K562 (cell line): ENCODE data around the gene GRAMD2A. TPM values are rescaled to one million over a fixed set of nuclear protein-coding genes. Genes with fewer than 3 reads are reported as not detected.

Experiments
- ATAC-seq: fragments of 200-7000 bp; cut with Tn5 transposase; 3 replicates; pipeline ENCODE4 v1.9.1; 2020; ENCODE audit warnings: moderate library complexity
- BruUV-seq: library from RNA; stranded (reverse); fragments of 400-500 nt; replicated peaks from 2 replicates; lab custom pipeline; 2021; lab: Mats Ljungman, UMichigan
- CTCF ChIA-PET: fragments of 300-600 bp; formaldehyde crosslinking; extraction: SDS; loops from one replicate; lab custom pipeline; 2021; ENCODE audit warnings: low intra/inter-chr PET ratio; lab: Yijun Ruan, JAX
- POLR2A ChIA-PET: fragments of 300-600, 350-650 bp; sonication (Branson Sonifier 250); formaldehyde crosslinking; extraction: SDS; loops from one replicate; lab custom pipeline; 2021; ENCODE audit warnings: antibody characterized with exemption, inconsistent platforms; lab: Yijun Ruan, JAX
- DNase-seq, 4 experiments: peaks; one replicate each; pipeline versions ENCODE4 v3.0.0 to v3.0.0-alpha.2; 2011 to 2018; ENCODE audit warnings: low spot score in 3 of 4, mixed read lengths in 3 of 4; ENCODE audit errors: extremely low read depth in 1 of 4
- FAIRE-seq: peaks from 2 replicates; lab custom pipeline; 2011; peaks lifted over from hg19 to GRCh38; lab: Jason Lieb, UNC
- H2AFZ ChIP-seq: 2 replicates; pipeline ENCODE4 v1.6.0; 2011; ENCODE audit warnings: low read depth, low read length, control low read depth, inconsistent platforms
- H3K27ac ChIP-seq: fragments of 200-600 bp; 3 replicates; pipeline ENCODE4 v1.8.0; 2011; ENCODE audit warnings: low read depth, mild to moderate bottlenecking, control low read depth, inconsistent platforms, low read length, moderate library complexity, mixed read lengths; ENCODE audit errors: extremely low read depth
- H3K27me3 ChIP-seq, 2 experiments: fragments of 300-600 bp in 1 of 2; 2 replicates in 1 of 2; 3 replicates in 1 of 2; pipeline versions ENCODE4 v1.6.0 to v1.8.0; 2011; ENCODE audit warnings: inconsistent platforms in 2 of 2, low read length in 2 of 2, mild to moderate bottlenecking in 1 of 2, mixed read lengths in 1 of 2, moderate library complexity in 1 of 2; ENCODE audit not compliant: control insufficient read depth in 2 of 2, insufficient read depth in 2 of 2
- H3K36me3 ChIP-seq: fragments of 300-600 bp; 3 replicates; pipeline ENCODE4 v1.8.0; 2011; ENCODE audit warnings: mild to moderate bottlenecking, low read length, inconsistent platforms; ENCODE audit not compliant: control insufficient read depth, insufficient read depth
- H3K4me1 ChIP-seq, 2 experiments: fragments of 200-600 bp in 1 of 2; replicated peaks in 1 of 2; 2 replicates in 1 of 2; 3 replicates in 1 of 2; pipeline versions ENCODE4 v1.5.1 to v1.8.0; 2011; ENCODE audit warnings: inconsistent platforms in 2 of 2, low read length in 2 of 2, mild to moderate bottlenecking in 1 of 2, mixed read lengths in 1 of 2, moderate library complexity in 1 of 2; ENCODE audit not compliant: control insufficient read depth in 2 of 2, insufficient read depth in 2 of 2
- H3K4me2 ChIP-seq: 2 replicates; pipeline ENCODE4 v1.6.1; 2011; ENCODE audit warnings: low read length, control low read depth, inconsistent platforms, mixed read lengths; ENCODE audit not compliant: insufficient read depth
- H3K4me3 ChIP-seq: fragments of 200-600 bp; sonication (generic), shearing (Covaris generic); 2 replicates; pipeline ENCODE4 v1.5.1; 2016; ENCODE audit warnings: control low read depth, inconsistent platforms
- H3K79me2 ChIP-seq: fragments of 200-600 bp; 3 replicates; pipeline ENCODE4 v1.8.0; 2011; ENCODE audit warnings: low read length, inconsistent platforms; ENCODE audit not compliant: control insufficient read depth, insufficient read depth
- H3K9ac ChIP-seq, 2 experiments: 2 replicates each; pipeline versions ENCODE4 v1.6.0 to v1.6.1; 2011; ENCODE audit warnings: low read depth in 2 of 2, low read length in 2 of 2, control low read depth in 1 of 2, inconsistent platforms in 1 of 2, mild to moderate bottlenecking in 1 of 2, mixed read lengths in 1 of 2; ENCODE audit not compliant: insufficient read depth in 1 of 2
- H3K9me1 ChIP-seq: one replicate; pipeline ENCODE4 v1.6.0; 2011; ENCODE audit warnings: inconsistent platforms, mild to moderate bottlenecking, low read length, moderate library complexity; ENCODE audit not compliant: control insufficient read depth, insufficient read depth
- H3K9me3 ChIP-seq: replicated peaks from 2 replicates; pipeline ENCODE4 v1.5.1; 2011; ENCODE audit warnings: low read depth, low read length, inconsistent platforms; ENCODE audit not compliant: control insufficient read depth, insufficient read depth
- H4K20me1 ChIP-seq: replicated peaks from 2 replicates; pipeline ENCODE4 v1.6.1; 2011; ENCODE audit warnings: low read length, inconsistent platforms, mixed read lengths; ENCODE audit not compliant: control insufficient read depth, insufficient read depth
- E2F6 ChIP-seq, 2 experiments: IDR thresholded peaks; 2 replicates each; pipeline ENCODE4 v1.6.1; 2011; ENCODE audit warnings: borderline replicate concordance in 1 of 2, control low read depth in 1 of 2, low read depth in 1 of 2, low read length in 1 of 2, mild to moderate bottlenecking in 1 of 2, mixed read lengths in 1 of 2, moderate library complexity in 1 of 2; ENCODE audit not compliant: insufficient read depth in 1 of 2, insufficient read length in 1 of 2, poor library complexity in 1 of 2, severe bottlenecking in 1 of 2; ENCODE audit errors: extremely low read depth in 1 of 2
- EHMT2 ChIP-seq: fragments of 450-650 bp; IDR thresholded peaks from 2 replicates; pipeline ENCODE4 v1.6.1; 2018; ENCODE audit warnings: antibody characterized with exemption
- KDM5B ChIP-seq: fragments of 200-600 bp; sonication (generic); IDR thresholded peaks from 2 replicates; pipeline ENCODE4 v1.6.1; 2012; ENCODE audit warnings: low read depth, mild to moderate bottlenecking, moderate library complexity, low read length, control low read depth, inconsistent platforms; ENCODE audit not compliant: insufficient replicate concordance
- ZNF444 ChIP-seq: fragments of 250-450 bp; sonication (Bioruptor Pico); IDR thresholded peaks from 2 replicates; pipeline ENCODE4 v1.4.0; 2020; ENCODE audit warnings: mild to moderate bottlenecking, moderate library complexity
- WGBS: fragments of 100-300 bp; shearing (Covaris generic); methylation state at CpG from one replicate; pipeline ENCODE4 v1.1.6; 2016; ENCODE audit warnings: low coverage, mixed read lengths; ENCODE audit not compliant: insufficient coverage; ENCODE audit errors: missing lambda C conversion rate; 5-methylcytosine and 5-hydroxymethylcytosine counted together
- in situ Hi-C: fragments of 300-500 bp; cut with MboI; formaldehyde crosslinking; loops from 4 replicates; pipeline ENCODE4 v1.15.0; 2018; ENCODE audit warnings: inconsistent platforms, mixed read lengths
- intact Hi-C: fragments of 100-400 bp; cut with micrococcal nuclease; formaldehyde crosslinking; loops from 2 replicates; pipeline ENCODE4 v1.14.2; 2022
- polyA plus RNA-seq, 8 experiments: library from polyadenylated mRNA; depleted of rRNA in 4 of 8; stranded (reverse) in 5 of 8; unstranded in 3 of 8; fragments of >200 nt; fragmentation: Nextera tagmentation in 2 of 8; fragmentation: Illumina TruSeq in 1 of 8; extraction: Ambion mirVana in 2 of 8; extraction: Trizol in 1 of 8; gene quantifications; 2 replicates each; pipeline versions ENCODE4 v1.2.1 to v1.2.3, GENCODE V29; 2011 to 2014; ENCODE audit warnings: inconsistent platforms in 1 of 8, missing spikeins in 1 of 8
- total RNA-seq, 7 experiments: library from RNA; depleted of rRNA in 6 of 7; stranded (reverse); fragments of >200 nt in 6 of 7; fragmentation: Illumina TruSeq in 2 of 7; extraction: Trizol in 2 of 7; gene quantifications; 2 replicates each; pipeline versions ENCODE4 v1.2.1 to v1.2.3, GENCODE V29; 2011 to 2021; ENCODE audit warnings: low replicate concordance in 1 of 7

GRAMD2A gene
- total and polyA plus RNA-seq, 9 of the 15 experiments (the other 6 are each of a cell fraction or from before 2014, with no cell fraction given): 0.08 to 0.22 TPM; not detected in 7

DNA sequence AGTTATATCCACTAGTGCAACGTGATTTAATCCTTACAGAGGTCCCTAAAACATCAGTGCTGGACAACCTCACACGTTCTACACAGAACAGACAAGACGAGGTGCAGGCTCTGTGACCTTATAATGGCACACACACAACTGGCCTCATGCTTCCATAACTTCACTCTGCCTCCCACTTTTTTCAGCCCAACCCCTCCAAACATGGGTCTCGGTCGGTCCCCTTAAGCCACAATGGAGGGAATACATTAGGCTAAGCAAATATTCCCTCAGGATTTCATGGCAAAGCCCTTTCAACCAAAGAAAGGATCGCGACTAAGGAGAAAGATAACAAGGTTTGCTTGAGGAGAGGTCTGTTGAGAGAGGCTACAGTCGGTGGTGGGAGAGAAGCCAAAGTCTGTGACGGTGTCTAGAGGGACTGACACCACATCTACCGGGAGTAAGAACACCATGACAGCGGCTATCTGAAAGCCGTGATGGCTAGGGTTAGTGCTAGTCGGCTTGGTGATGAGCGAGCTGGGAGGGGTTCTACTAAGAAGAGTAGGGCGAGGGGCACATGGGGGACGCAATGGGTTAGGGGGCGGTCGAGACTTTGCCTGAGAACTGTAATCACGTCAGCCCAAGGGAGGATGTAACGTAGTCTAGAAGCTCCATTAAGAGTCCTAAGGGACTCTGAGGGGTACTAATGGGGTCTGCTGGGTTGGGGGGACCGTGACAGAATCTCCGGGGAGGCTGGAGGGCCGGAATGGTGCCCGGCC is 80.7 kb downstream of the GRAMD2A start:
- in situ Hi-C loops: no loop called here
- no TSS peak for BruUV-seq
- peak overlapping the region; percentile 94 for H3K4me2 ChIP-seq
- H3K9ac ChIP-seq: peak overlapping the region; percentile 64 to 95
- H2AFZ ChIP-seq: peak overlapping the region; percentile 91
- DNase-seq (peak in 3 of 4 experiments; percentile 18 to 44 (median 30)), ATAC-seq (peak; percentile 36), FAIRE-seq (peak; percentile 15)
- H3K4me3 ChIP-seq: peak overlapping the region; percentile 60
- H3K27me3 ChIP-seq: no peaks in the 10 kb centered on the region
- peak overlapping the region; percentile 72; the same call in 2 of the 3 replicates for H3K27ac ChIP-seq
- H3K79me2 ChIP-seq: peaks cover 19% of the 10 kb centered on the region
- H4K20me1 ChIP-seq: no peaks in the 10 kb centered on the region
- no peaks in the 10 kb centered on the region for H3K9me3 ChIP-seq
- ChIA-PET CTCF (no interaction called here), POLR2A (no interaction called here)
- no peak for TF ChIP-seq ZNF444 (CRISPR knock-in tag)
- TF ChIP-seq E2F6 (IDR thresholded peaks at IDR 0.05; ENCODE audit: borderline replicate concordance in 1 of 2, extremely low read depth in 1 of 2, insufficient read depth in 1 of 2, insufficient read length in 1 of 2, low read depth in 1 of 2, low read length in 1 of 2, poor library complexity in 1 of 2, severe bottlenecking in 1 of 2): peak in 1 of 2 experiments; percentile 1
- 0 out of 2 replicates have a peak, but pooled peaks have one; percentile 8 for TF ChIP-seq EHMT2
- TF ChIP-seq KDM5B: peak; percentile 8
- intact Hi-C loops: no loop called here
- 2% methylated on average over 24 of the region's 24 CpGs for WGBS
- no peaks in the 10 kb centered on the region for H3K9me1 ChIP-seq
- H3K4me1 ChIP-seq: peaks cover 5 to 17% of the 10 kb centered on the region in 2 experiments; a peak in 2 of 5 replicates
- no peaks in the 10 kb centered on the region for H3K36me3 ChIP-seq
